ENCODE measurements around the gene CLEC20A.

CLEC20A gene

GRCh38 chr1:178496410-178497135, at the start of gene CLEC20A:
Gene CLEC20A, minus strand, starts transcription at chr1:178496964. Its CDS starts 25 bp downstream, at chr1:178496939.
- DNase-seq: no peak

- no peak for DNase-seq
Observed at GRCh38 chr1:178544531-178544930, 47.8 kb upstream of the CLEC20A start.

- DNase-seq: peak; percentile 37 to 47
Observed at GRCh38 chr1:178543290-178543607, 46.5 kb upstream of the CLEC20A start.

- peak; percentile 47 to 62 for DNase-seq
Observed at GRCh38 chr1:178542554-178543289, 46.0 kb upstream of the CLEC20A start.

- DNase-seq: peak; percentile 8 to 36
Observed at GRCh38 chr1:178541829-178542553, 45.2 kb upstream of the CLEC20A start.

GRCh38 chr1:178541379-178541778, 44.6 kb upstream of the CLEC20A start:
- DNase-seq: no peak

- no peak for DNase-seq
Observed at GRCh38 chr1:178540646-178541045, 43.9 kb upstream of the CLEC20A start.

- DNase-seq: no peak
Observed at GRCh38 chr1:178540204-178540603, 43.4 kb upstream of the CLEC20A start.

- no peak for DNase-seq
Observed at GRCh38 chr1:178539291-178539690, 42.5 kb upstream of the CLEC20A start.

- no peak for DNase-seq
Observed at GRCh38 chr1:178538192-178538916, 41.6 kb upstream of the CLEC20A start.

- DNase-seq: no peak
Observed at GRCh38 chr1:178537382-178538090, 40.8 kb upstream of the CLEC20A start.

GRCh38 chr1:178536844-178537371, 40.1 kb upstream of the CLEC20A start:
- no peak for DNase-seq

GRCh38 chr1:178536329-178536728, 39.6 kb upstream of the CLEC20A start:
- no peak for DNase-seq

GRCh38 chr1:178534137-178534868, 37.5 kb upstream of the CLEC20A start:
- DNase-seq: no peak

GRCh38 chr1:178533121-178533946, 36.6 kb upstream of the CLEC20A start:
- no peak for DNase-seq

GRCh38 chr1:178532392-178532791, 35.6 kb upstream of the CLEC20A start:
- DNase-seq: peak; percentile 37 to 54

GRCh38 chr1:178531887-178532286, 35.1 kb upstream of the CLEC20A start:
- DNase-seq: no peak

- DNase-seq: no peak
Observed at GRCh38 chr1:178530502-178530901, 33.7 kb upstream of the CLEC20A start.

- DNase-seq: no peak
Observed at GRCh38 chr1:178530037-178530402, 33.3 kb upstream of the CLEC20A start.

GRCh38 chr1:178529364-178530036, 32.7 kb upstream of the CLEC20A start:
- DNase-seq: no peak

Measured in AML-193 (cell line).